HG03342 (cell line): ENCODE measurements around the gene MFAP4.
A peak's percentile ranks its signal among the peaks of the same experiment; 100 is the strongest.

Experiments
- ATAC-seq: cut with Tn5 transposase; IDR thresholded peaks from one replicate; pipeline ENCODE4 v1.9.1; 2021; ENCODE audit warnings: mild to moderate bottlenecking, moderate library complexity; ENCODE audit not compliant: unreplicated experiment

MFAP4 gene

GRCh38 chr17:19372866-19373504, 14.0 kb downstream of the MFAP4 start:
- ATAC-seq = no peak

- no peak for ATAC-seq
These were observed 14.6 kb downstream of the MFAP4 start for GRCh38 chr17:19372439-19372838.

- ATAC-seq = no peak
These were observed 15.0 kb downstream of the MFAP4 start for GRCh38 chr17:19372011-19372370.

- no peak for ATAC-seq
These were observed 15.6 kb downstream of the MFAP4 start for GRCh38 chr17:19371259-19372010.

- ATAC-seq = no peak
These were observed 16.5 kb downstream of the MFAP4 start for GRCh38 chr17:19370493-19370960.

GRCh38 chr17:19369846-19370492, 17.0 kb downstream of the MFAP4 start:
- no peak for ATAC-seq

GRCh38 chr17:19369107-19369778, 17.7 kb downstream of the MFAP4 start:
- no peak for ATAC-seq

GRCh38 chr17:19368229-19368628, 18.8 kb downstream of the MFAP4 start:
- ATAC-seq = no peak

GRCh38 chr17:19366637-19366972, 20.4 kb downstream of the MFAP4 start:
- no peak for ATAC-seq

GRCh38 chr17:19365833-19366636, 21.0 kb downstream of the MFAP4 start:
- ATAC-seq = no peak

- no peak for ATAC-seq
These were observed 21.5 kb downstream of the MFAP4 start for GRCh38 chr17:19365499-19365817.

GRCh38 chr17:19364699-19365498, 22.1 kb downstream of the MFAP4 start:
- ATAC-seq = no peak

- ATAC-seq = no peak
These were observed 23.4 kb downstream of the MFAP4 start for GRCh38 chr17:19363460-19364035.

- no peak for ATAC-seq
These were observed 23.9 kb downstream of the MFAP4 start for GRCh38 chr17:19363114-19363438.

GRCh38 chr17:19362277-19363113, 24.5 kb downstream of the MFAP4 start, which contains the start of gene B9D1:
TSS of gene B9D1 (minus strand) at chr17:19362723. CDS start at chr17:19362569, 154 bp downstream.
- ATAC-seq = peak; percentile 74

GRCh38 chr17:19361944-19362276, 25.1 kb downstream of the MFAP4 start:
- ATAC-seq = no peak

GRCh38 chr17:19361326-19361725, 25.7 kb downstream of the MFAP4 start:
- no peak for ATAC-seq

GRCh38 chr17:19360772-19361171, 26.2 kb downstream of the MFAP4 start:
- ATAC-seq = no peak

GRCh38 chr17:19359856-19360255, 27.1 kb downstream of the MFAP4 start:
- no peak for ATAC-seq
